SK-N-SH treated with all-trans-retinoic acid at 6 μM for 48 hours (cell line): ENCODE data around the gene UNC5C.
A peak's percentile ranks its signal among the peaks of the same experiment; 100 is the strongest.

ENCODE experiments used
- ATAC-seq: fragments of 200-7000 bp; cut with Tn5 transposase; 3 replicates; pipeline ENCODE4 v1.9.1; 2020; ENCODE audit warnings: mild to moderate bottlenecking, moderate library complexity
- ARNTL ChIP-seq: fragments of 450-650 bp; formaldehyde crosslinking; IDR thresholded peaks from 2 replicates; pipeline ENCODE4 v1.5.0; 2020; ENCODE audit warnings: low read depth, mild to moderate bottlenecking, moderate library complexity, borderline replicate concordance
- BACH2 ChIP-seq: fragments of 250-450 bp; sonication (Bioruptor Pico); IDR thresholded peaks from 2 replicates; pipeline ENCODE4 v1.9.0; 2021; ENCODE audit warnings: mild to moderate bottlenecking, borderline replicate concordance
- CSDC2 ChIP-seq: fragments of 250-450 bp; sonication (Bioruptor Pico); IDR thresholded peaks from 2 replicates; pipeline ENCODE4 v1.5.0; 2020; ENCODE audit warnings: mild to moderate bottlenecking, moderate library complexity
- CSRNP3 ChIP-seq: fragments of 250-450 bp; sonication (Bioruptor Pico); IDR thresholded peaks from 2 replicates; pipeline ENCODE4 v1.5.1; 2021; ENCODE audit warnings: mild to moderate bottlenecking, moderate library complexity
- ESRRG ChIP-seq: fragments of 250-450 bp; sonication (Bioruptor Pico); IDR thresholded peaks from 2 replicates; pipeline ENCODE4 v1.6.1; 2021; ENCODE audit warnings: mild to moderate bottlenecking
- GLIS3 ChIP-seq: fragments of 250-450 bp; sonication (Bioruptor Pico); IDR thresholded peaks from 2 replicates; pipeline ENCODE4 v1.5.0; 2020; ENCODE audit warnings: mild to moderate bottlenecking, moderate library complexity
- ISL1 ChIP-seq: fragments of 250-450 bp; sonication (Bioruptor Pico); IDR thresholded peaks from 2 replicates; pipeline ENCODE4 v2.1.2; 2022; ENCODE audit warnings: mild to moderate bottlenecking, moderate library complexity
- OSR1 ChIP-seq: fragments of 250-450 bp; sonication (Bioruptor Pico); IDR thresholded peaks from 2 replicates; pipeline ENCODE4 v1.8.0; 2022; ENCODE audit warnings: moderate library complexity, mild to moderate bottlenecking, inconsistent platforms
- PATZ1 ChIP-seq: fragments of 250-450 bp; sonication (Bioruptor Pico); IDR thresholded peaks from 2 replicates; pipeline ENCODE4 v1.8.0; 2020; ENCODE audit warnings: mild to moderate bottlenecking, moderate library complexity, borderline replicate concordance
- POU6F1 ChIP-seq: fragments of 250-450 bp; sonication (Bioruptor Pico); IDR thresholded peaks from 2 replicates; pipeline ENCODE4 v1.8.0; 2021; ENCODE audit warnings: low read depth, mild to moderate bottlenecking, moderate library complexity, borderline replicate concordance
- PPARA ChIP-seq: fragments of 250-450 bp; sonication (Bioruptor Pico); IDR thresholded peaks from 2 replicates; pipeline ENCODE4 v1.5.0; 2020; ENCODE audit warnings: mild to moderate bottlenecking, borderline replicate concordance
- RARB ChIP-seq: fragments of 250-450 bp; sonication (Bioruptor Pico); IDR thresholded peaks from 2 replicates; pipeline ENCODE4 v1.8.0; 2021; ENCODE audit warnings: mild to moderate bottlenecking, moderate library complexity
- SNAI2 ChIP-seq: fragments of 250-450 bp; sonication (Bioruptor Pico); IDR thresholded peaks from 2 replicates; pipeline ENCODE4 v1.5.0; 2020; ENCODE audit warnings: mild to moderate bottlenecking, moderate library complexity
- TCF4 ChIP-seq: fragments of 250-450 bp; sonication (Bioruptor Pico); IDR thresholded peaks from 2 replicates; pipeline ENCODE4 v1.8.0; 2021; ENCODE audit warnings: mild to moderate bottlenecking, moderate library complexity, borderline replicate concordance
- TOX ChIP-seq: fragments of 250-450 bp; sonication (Bioruptor Pico); IDR thresholded peaks from 2 replicates; pipeline ENCODE4 v1.8.0; 2021; ENCODE audit warnings: mild to moderate bottlenecking, moderate library complexity, borderline replicate concordance
- ZC3H10 ChIP-seq: fragments of 250-450 bp; sonication (Bioruptor Pico); IDR thresholded peaks from 2 replicates; pipeline ENCODE4 v1.5.1; 2021; ENCODE audit warnings: mild to moderate bottlenecking, moderate library complexity
- ZFP30 ChIP-seq: fragments of 450-650 bp; formaldehyde crosslinking; IDR thresholded peaks from 2 replicates; pipeline ENCODE4 v1.5.0; 2022; ENCODE audit warnings: mild to moderate bottlenecking, moderate library complexity
- ZNF565 ChIP-seq: fragments of 450-650 bp; formaldehyde crosslinking; conservative IDR thresholded peaks from 2 replicates; pipeline ENCODE4 v1.5.0; 2020; ENCODE audit warnings: low read depth, mild to moderate bottlenecking, moderate library complexity
- ZNF8 ChIP-seq: fragments of 450-650 bp; formaldehyde crosslinking; IDR thresholded peaks from 2 replicates; pipeline ENCODE4 v1.5.0; 2020; ENCODE audit warnings: mild to moderate bottlenecking, moderate library complexity
- TF ChIP-seq, protein P1 (sequence below): fragments of 250-450 bp; sonication (Bioruptor Pico); IDR thresholded peaks from 2 replicates; pipeline ENCODE4 v1.5.0; 2020; ENCODE audit warnings: mild to moderate bottlenecking, moderate library complexity

Gene UNC5C

GRCh38 chr4:95394752-95395306 lies 153.9 kb downstream of the UNC5C start:
- ATAC-seq = peak; percentile 52; the same call in 2 of the 3 replicates
- no peak for TF ChIP-seq ARNTL (CRISPR knock-in tag)
- TF ChIP-seq RARB (CRISPR knock-in tag) = no peak
- TF ChIP-seq ZFP30 (CRISPR knock-in tag) = no peak
- TF ChIP-seq GLIS3 (CRISPR knock-in tag) = no peak
- TF ChIP-seq TCF4 (CRISPR knock-in tag) = no peak
- no peak for TF ChIP-seq ISL1
- TF ChIP-seq POU6F1 (CRISPR knock-in tag) = no peak
- no peak for TF ChIP-seq PATZ1 (CRISPR knock-in tag)
- no peak for TF ChIP-seq ZC3H10 (CRISPR knock-in tag)
- TF ChIP-seq CSRNP3 (CRISPR knock-in tag) = no peak

DNA sequence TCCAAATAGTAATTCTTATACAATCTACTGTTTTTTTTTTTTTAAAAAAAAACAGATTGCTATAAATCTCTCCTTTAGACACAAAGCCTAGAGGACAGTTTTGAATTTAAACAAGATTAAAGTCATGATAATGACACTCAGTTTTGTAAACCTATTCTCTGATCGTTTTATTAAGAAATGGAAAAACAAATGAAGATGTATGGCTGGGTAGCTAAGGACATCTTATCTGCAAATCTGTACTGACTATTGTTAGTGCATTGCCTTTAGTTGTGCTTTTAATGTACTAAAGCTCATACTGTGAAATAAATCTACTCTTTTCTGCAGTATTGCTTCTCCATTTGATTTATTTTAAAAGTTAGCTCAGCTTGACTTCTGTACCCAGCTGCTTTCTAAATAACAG lies 155.0 kb downstream of the UNC5C start:
- ATAC-seq = no peak
- TF ChIP-seq, protein P1, sequence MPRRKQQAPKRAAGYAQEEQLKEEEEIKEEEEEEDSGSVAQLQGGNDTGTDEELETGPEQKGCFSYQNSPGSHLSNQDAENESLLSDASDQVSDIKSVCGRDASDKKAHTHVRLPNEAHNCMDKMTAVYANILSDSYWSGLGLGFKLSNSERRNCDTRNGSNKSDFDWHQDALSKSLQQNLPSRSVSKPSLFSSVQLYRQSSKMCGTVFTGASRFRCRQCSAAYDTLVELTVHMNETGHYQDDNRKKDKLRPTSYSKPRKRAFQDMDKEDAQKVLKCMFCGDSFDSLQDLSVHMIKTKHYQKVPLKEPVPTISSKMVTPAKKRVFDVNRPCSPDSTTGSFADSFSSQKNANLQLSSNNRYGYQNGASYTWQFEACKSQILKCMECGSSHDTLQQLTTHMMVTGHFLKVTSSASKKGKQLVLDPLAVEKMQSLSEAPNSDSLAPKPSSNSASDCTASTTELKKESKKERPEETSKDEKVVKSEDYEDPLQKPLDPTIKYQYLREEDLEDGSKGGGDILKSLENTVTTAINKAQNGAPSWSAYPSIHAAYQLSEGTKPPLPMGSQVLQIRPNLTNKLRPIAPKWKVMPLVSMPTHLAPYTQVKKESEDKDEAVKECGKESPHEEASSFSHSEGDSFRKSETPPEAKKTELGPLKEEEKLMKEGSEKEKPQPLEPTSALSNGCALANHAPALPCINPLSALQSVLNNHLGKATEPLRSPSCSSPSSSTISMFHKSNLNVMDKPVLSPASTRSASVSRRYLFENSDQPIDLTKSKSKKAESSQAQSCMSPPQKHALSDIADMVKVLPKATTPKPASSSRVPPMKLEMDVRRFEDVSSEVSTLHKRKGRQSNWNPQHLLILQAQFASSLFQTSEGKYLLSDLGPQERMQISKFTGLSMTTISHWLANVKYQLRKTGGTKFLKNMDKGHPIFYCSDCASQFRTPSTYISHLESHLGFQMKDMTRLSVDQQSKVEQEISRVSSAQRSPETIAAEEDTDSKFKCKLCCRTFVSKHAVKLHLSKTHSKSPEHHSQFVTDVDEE (CRISPR knock-in tag) = no peak
- no peak for TF ChIP-seq ARNTL (CRISPR knock-in tag)
- TF ChIP-seq CSDC2 = no peak
- TF ChIP-seq ZFP30 (CRISPR knock-in tag) = no peak
- TF ChIP-seq TOX (CRISPR knock-in tag) = no peak
- TF ChIP-seq SNAI2 (CRISPR knock-in tag) = no peak
- TF ChIP-seq TCF4 (CRISPR knock-in tag) = no peak
- no peak for TF ChIP-seq OSR1 (CRISPR knock-in tag)
- TF ChIP-seq ISL1 = no peak; the same call in 1 of the 2 replicates
- no peak for TF ChIP-seq GLIS3 (CRISPR knock-in tag)
- TF ChIP-seq ZNF8 (CRISPR knock-in tag) = no peak

DNA sequence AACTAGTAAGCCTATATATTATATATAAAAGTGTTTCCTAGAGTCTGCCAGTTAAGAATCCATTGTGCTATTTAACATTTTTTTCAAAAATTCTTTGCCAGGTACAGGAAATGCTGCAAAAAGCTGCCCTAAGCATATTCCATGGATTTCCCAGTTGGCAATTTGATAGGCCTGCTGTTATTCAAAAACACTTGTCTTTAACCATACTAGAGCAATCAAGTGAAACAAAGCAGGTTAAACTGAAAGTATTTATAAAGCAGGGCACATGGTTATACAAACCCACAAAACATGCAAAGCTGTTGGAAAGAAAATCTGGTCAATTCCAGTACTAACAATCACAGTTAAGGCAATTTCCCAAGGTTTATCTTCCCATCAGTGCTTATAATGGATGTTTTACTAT lies 159.9 kb downstream of the UNC5C start:
- ATAC-seq = peak; percentile 69; the same call in 1 of the 3 replicates
- TF ChIP-seq POU6F1 (CRISPR knock-in tag) = no peak
- no peak for TF ChIP-seq TOX (CRISPR knock-in tag)
- no peak for TF ChIP-seq TCF4 (CRISPR knock-in tag)
- no peak for TF ChIP-seq BACH2 (CRISPR knock-in tag)
- no peak for TF ChIP-seq ESRRG (CRISPR knock-in tag)
- no peak for TF ChIP-seq GLIS3 (CRISPR knock-in tag)
- TF ChIP-seq CSRNP3 (CRISPR knock-in tag) = no peak
- TF ChIP-seq ZFP30 (CRISPR knock-in tag) = no peak
- TF ChIP-seq ARNTL (CRISPR knock-in tag) = no peak
- TF ChIP-seq, protein P1 (CRISPR knock-in tag) = no peak
- TF ChIP-seq ZNF565 (CRISPR knock-in tag) = no peak
- TF ChIP-seq PPARA (CRISPR knock-in tag) = no peak
- no peak for TF ChIP-seq OSR1 (CRISPR knock-in tag)
- no peak for TF ChIP-seq RARB (CRISPR knock-in tag)
